ENCODE results near the gene ADORA1. TPM values are rescaled to one million over a fixed set of nuclear protein-coding genes. Genes with fewer than 3 reads are reported as not detected.

ADORA1 gene
- 2.1 TPM for total RNA-seq

DNA sequence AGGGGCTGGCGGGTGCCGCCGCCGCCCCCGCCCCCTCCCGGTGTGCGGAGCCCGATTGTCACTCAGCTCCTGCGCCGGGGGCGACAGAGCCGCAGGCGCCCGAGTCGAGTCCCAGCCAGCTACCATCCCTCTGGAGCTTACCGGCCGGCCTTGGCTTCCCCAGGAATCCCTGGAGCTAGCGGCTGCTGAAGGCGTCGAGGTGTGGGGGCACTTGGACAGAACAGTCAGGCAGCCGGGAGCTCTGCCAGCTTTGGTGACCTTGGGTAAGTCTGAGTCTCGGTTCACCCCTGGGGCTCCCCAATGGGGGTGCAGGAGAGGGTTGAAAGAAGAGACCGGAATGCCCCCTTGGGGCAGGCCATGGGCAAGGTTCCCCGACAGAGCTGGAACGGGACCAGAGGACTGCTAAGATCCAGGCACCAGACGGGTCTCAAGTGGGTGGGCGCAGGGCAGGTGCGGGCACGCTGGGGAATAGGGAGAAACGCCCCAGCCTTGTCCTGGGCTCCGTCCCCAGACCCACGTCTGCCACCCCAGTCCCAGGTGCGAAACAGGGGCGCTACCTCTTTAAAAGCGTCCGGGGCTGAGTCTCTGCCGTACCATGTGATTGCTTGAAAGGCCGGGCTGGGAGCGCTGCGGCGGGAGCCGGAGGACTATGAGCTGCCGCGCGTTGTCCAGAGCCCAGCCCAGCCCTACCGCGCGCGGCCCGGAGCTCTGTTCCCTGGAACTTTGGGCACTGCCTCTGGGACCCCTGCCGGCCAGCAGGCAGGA lies at the start of gene ADORA1:
ADORA1 (plus strand) TSS at position 61 of the 765 bp plus-strand sequence. CDS start 1,116 bp downstream, outside the sequence.
- H3K4me3 ChIP-seq (ENCODE audit: low read length in 3 of 3), result peak within 1 kb of the TSS; percentile 61 to 76 (median 68)
- no peaks in the 10 kb centered on the region for H3K9me3 ChIP-seq (ENCODE audit: control insufficient read depth in 3 of 3, low read length in 3 of 3)
- peaks cover 3 to 14% (median 3%) of the 10 kb centered on the region in 3 donors for H3K27me3 ChIP-seq (ENCODE audit: control insufficient read depth in 3 of 3, insufficient read depth in 3 of 3, low read length in 3 of 3)
- peak within 1 kb of the TSS; percentile 56 for H3K27ac ChIP-seq (ENCODE audit: low read depth, low read length)
- H3K9ac ChIP-seq (ENCODE audit: low read depth in 1 of 3, low read length in 3 of 3), result peak within 1 kb of the TSS; percentile 59 to 85 (median 79)
- H3K4me1 ChIP-seq (ENCODE audit: control insufficient read depth in 3 of 3, insufficient read depth in 3 of 3, low read length in 3 of 3), result peaks cover 35 to 50% (median 46%) of the 10 kb centered on the region in 3 donors
- no peaks in the 10 kb centered on the region for H3K36me3 ChIP-seq (ENCODE audit: control insufficient read depth in 3 of 3, insufficient read depth in 3 of 3, low read length in 3 of 3)

- Histone ChIP-seq H3K27ac (ENCODE audit: low read depth, low read length) (no peak overlapping the region), H3K9me3 (ENCODE audit: control insufficient read depth in 3 of 3, low read length in 3 of 3) (no peaks in the 10 kb centered on the region), H3K9ac (ENCODE audit: low read depth in 1 of 3, low read length in 3 of 3) (no peak overlapping the region), H3K4me1 (ENCODE audit: control insufficient read depth in 3 of 3, insufficient read depth in 3 of 3, low read length in 3 of 3) (peaks cover 36 to 48% (median 46%) of the 10 kb centered on the region in 3 donors), H3K27me3 (ENCODE audit: control insufficient read depth in 3 of 3, insufficient read depth in 3 of 3, low read length in 3 of 3) (peaks cover 0 to 12% (median 0%) of the 10 kb centered on the region in 3 donors), H3K4me3 (ENCODE audit: low read length in 3 of 3) (no peak overlapping the region), H3K36me3 (ENCODE audit: control insufficient read depth in 3 of 3, insufficient read depth in 3 of 3, low read length in 3 of 3) (peaks cover 9 to 15% (median 10%) of the 10 kb centered on the region in 3 donors)
These were observed 49.6 kb upstream of the ADORA1 start for GRCh38 chr1:203077956-203078355.

DNA sequence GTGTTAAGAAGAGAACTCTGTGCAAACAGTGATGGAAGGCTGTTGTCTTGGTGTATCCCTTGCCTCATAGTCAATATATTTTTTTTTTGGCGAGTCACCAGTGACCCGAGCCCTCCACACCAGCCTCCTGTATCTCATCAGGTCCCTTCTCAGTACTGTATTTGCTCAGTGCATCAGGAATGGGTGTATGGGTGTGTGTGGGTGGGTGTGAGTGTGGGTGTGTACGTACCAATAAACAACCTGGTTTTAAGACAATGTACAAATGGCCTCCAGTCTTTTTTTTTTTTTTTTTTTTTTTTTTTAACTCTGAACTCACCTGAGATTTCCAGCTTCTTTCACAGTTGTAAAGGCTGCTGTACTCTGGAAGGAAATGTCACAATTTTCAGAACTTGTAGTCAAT lies 49.0 kb upstream of the ADORA1 start:
- Histone ChIP-seq H3K27ac (ENCODE audit: low read depth, low read length) (no peak overlapping the region), H3K4me1 (ENCODE audit: control insufficient read depth in 3 of 3, insufficient read depth in 3 of 3, low read length in 3 of 3) (peaks cover 36 to 49% (median 43%) of the 10 kb centered on the region in 3 donors), H3K4me3 (ENCODE audit: low read length in 3 of 3) (no peak overlapping the region), H3K36me3 (ENCODE audit: control insufficient read depth in 3 of 3, insufficient read depth in 3 of 3, low read length in 3 of 3) (peaks cover 9 to 18% (median 10%) of the 10 kb centered on the region in 3 donors), H3K27me3 (ENCODE audit: control insufficient read depth in 3 of 3, insufficient read depth in 3 of 3, low read length in 3 of 3) (peaks cover 0 to 12% (median 0%) of the 10 kb centered on the region in 3 donors), H3K9ac (ENCODE audit: low read depth in 1 of 3, low read length in 3 of 3) (no peak overlapping the region), H3K9me3 (ENCODE audit: control insufficient read depth in 3 of 3, low read length in 3 of 3) (no peaks in the 10 kb centered on the region)

- Histone ChIP-seq H3K27me3 (ENCODE audit: control insufficient read depth in 3 of 3, insufficient read depth in 3 of 3, low read length in 3 of 3) (peaks cover 0 to 5% (median 0%) of the 10 kb centered on the region in 3 donors), H3K4me3 (ENCODE audit: low read length in 3 of 3) (no peak overlapping the region), H3K36me3 (ENCODE audit: control insufficient read depth in 3 of 3, insufficient read depth in 3 of 3, low read length in 3 of 3) (peaks cover 13 to 31% (median 22%) of the 10 kb centered on the region in 3 donors), H3K9me3 (ENCODE audit: control insufficient read depth in 3 of 3, low read length in 3 of 3) (no peaks in the 10 kb centered on the region), H3K4me1 (ENCODE audit: control insufficient read depth in 3 of 3, insufficient read depth in 3 of 3, low read length in 3 of 3) (peaks cover 45 to 56% (median 55%) of the 10 kb centered on the region in 3 donors), H3K27ac (ENCODE audit: low read depth, low read length) (no peak overlapping the region), H3K9ac (ENCODE audit: low read depth in 1 of 3, low read length in 3 of 3) (no peak overlapping the region)
These were observed 47.1 kb upstream of the ADORA1 start for GRCh38 chr1:203080456-203080855.

DNA sequence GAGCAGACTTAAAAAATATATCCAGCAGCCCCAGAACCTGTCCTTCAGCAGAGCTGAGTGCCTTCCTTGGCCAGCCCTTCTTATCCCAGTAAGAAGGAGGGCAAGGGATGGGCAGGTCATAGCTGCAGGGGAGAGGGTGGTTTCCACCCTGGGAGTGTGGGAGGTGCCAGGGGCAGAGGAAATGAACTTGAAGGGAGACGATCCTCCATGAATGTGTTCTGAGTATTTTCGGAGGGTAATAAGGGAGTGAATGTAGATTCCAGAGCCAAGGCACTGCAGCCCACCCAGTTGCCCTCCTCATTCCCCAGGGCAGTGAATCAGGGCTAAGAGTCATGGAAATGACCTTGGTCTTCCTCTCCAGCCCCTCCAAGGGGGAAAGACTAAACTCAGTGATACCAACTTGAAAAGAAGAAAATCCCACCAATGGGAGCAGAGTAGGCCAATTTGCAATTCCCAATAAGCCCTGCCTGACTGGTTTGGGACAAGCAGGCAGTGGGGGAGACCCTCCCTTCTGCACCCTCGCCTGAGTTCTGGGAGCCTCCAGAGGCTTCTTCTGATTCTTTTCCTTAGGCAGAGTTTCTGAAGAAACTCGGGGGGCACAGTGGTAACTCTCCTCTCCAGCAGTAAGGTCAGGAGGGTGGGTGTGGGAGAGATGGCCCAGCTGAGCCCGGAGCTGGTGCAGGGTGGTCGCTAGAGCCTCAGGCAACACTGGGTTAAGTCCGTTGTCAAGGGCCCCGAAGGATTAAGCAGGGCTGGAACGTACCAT lies 45.9 kb upstream of the ADORA1 start:
- H3K4me1 ChIP-seq (ENCODE audit: control insufficient read depth in 3 of 3, insufficient read depth in 3 of 3, low read length in 3 of 3), result peaks cover 46 to 55% (median 54%) of the 10 kb centered on the region in 3 donors
- peak overlapping the region; percentile 10 for H3K27ac ChIP-seq (ENCODE audit: low read depth, low read length)
- peak overlapping the region; percentile 10 to 100 (median 99) for H3K9ac ChIP-seq (ENCODE audit: low read depth in 1 of 3, low read length in 3 of 3)
- no peak overlapping the region for H3K4me3 ChIP-seq (ENCODE audit: low read length in 3 of 3)
- H3K36me3 ChIP-seq (ENCODE audit: control insufficient read depth in 3 of 3, insufficient read depth in 3 of 3, low read length in 3 of 3), result peaks cover 13 to 31% (median 22%) of the 10 kb centered on the region in 3 donors
- no peaks in the 10 kb centered on the region for H3K9me3 ChIP-seq (ENCODE audit: control insufficient read depth in 3 of 3, low read length in 3 of 3)
- H3K27me3 ChIP-seq (ENCODE audit: control insufficient read depth in 3 of 3, insufficient read depth in 3 of 3, low read length in 3 of 3), result no peaks in the 10 kb centered on the region

GRCh38 chr1:203082231-203082505 lies 45.4 kb upstream of the ADORA1 start:
- no peaks in the 10 kb centered on the region for H3K9me3 ChIP-seq (ENCODE audit: control insufficient read depth in 3 of 3, low read length in 3 of 3)
- H3K4me1 ChIP-seq (ENCODE audit: control insufficient read depth in 3 of 3, insufficient read depth in 3 of 3, low read length in 3 of 3), result peaks cover 46 to 60% (median 54%) of the 10 kb centered on the region in 3 donors
- peak overlapping the region; percentile 10 to 100 (median 99) for H3K9ac ChIP-seq (ENCODE audit: low read depth in 1 of 3, low read length in 3 of 3)
- peaks cover 13 to 31% (median 22%) of the 10 kb centered on the region in 3 donors for H3K36me3 ChIP-seq (ENCODE audit: control insufficient read depth in 3 of 3, insufficient read depth in 3 of 3, low read length in 3 of 3)
- peak overlapping the region; percentile 49 for H3K27ac ChIP-seq (ENCODE audit: low read depth, low read length)
- H3K27me3 ChIP-seq (ENCODE audit: control insufficient read depth in 3 of 3, insufficient read depth in 3 of 3, low read length in 3 of 3), result no peaks in the 10 kb centered on the region
- H3K4me3 ChIP-seq (ENCODE audit: low read length in 3 of 3), result peak overlapping the region in 1 of 3 donors; percentile 95

GRCh38 chr1:203082571-203083462 lies 44.7 kb upstream of the ADORA1 start:
- Histone ChIP-seq H3K4me3 (ENCODE audit: low read length in 3 of 3) (peak overlapping the region; percentile 70 to 95 (median 94)), H3K27ac (ENCODE audit: low read depth, low read length) (peak overlapping the region; percentile 99), H3K36me3 (ENCODE audit: control insufficient read depth in 3 of 3, insufficient read depth in 3 of 3, low read length in 3 of 3) (peaks cover 13 to 31% (median 22%) of the 10 kb centered on the region in 3 donors), H3K9ac (ENCODE audit: low read depth in 1 of 3, low read length in 3 of 3) (peak overlapping the region; percentile 79 to 100 (median 99)), H3K4me1 (ENCODE audit: control insufficient read depth in 3 of 3, insufficient read depth in 3 of 3, low read length in 3 of 3) (peaks cover 42 to 61% (median 53%) of the 10 kb centered on the region in 3 donors), H3K9me3 (ENCODE audit: control insufficient read depth in 3 of 3, low read length in 3 of 3) (no peaks in the 10 kb centered on the region), H3K27me3 (ENCODE audit: control insufficient read depth in 3 of 3, insufficient read depth in 3 of 3, low read length in 3 of 3) (no peaks in the 10 kb centered on the region)

DNA sequence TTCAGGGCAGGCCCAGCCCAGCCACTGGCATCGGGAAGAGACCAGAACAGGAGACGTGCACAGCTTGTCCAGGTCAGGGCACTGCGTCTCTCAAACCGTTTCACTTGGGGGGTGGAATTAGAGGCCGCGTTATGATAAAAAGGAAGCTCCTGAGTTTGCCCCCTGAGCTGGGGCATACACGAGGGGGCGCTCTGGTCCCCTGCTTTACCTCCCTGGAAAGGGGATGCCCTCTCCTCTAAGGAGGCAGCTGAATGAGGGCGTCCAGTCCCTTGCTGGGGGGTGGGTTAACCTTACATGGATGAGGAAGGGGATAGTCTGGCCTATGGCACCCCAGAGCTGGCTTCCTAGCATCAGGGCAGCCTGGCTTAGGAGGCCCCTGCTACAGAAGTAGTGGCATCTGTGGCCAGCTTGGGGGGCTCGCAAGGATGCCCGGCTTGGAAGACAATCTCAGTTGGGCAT lies 44.0 kb upstream of the ADORA1 start:
- no peaks in the 10 kb centered on the region for H3K9me3 ChIP-seq (ENCODE audit: control insufficient read depth in 3 of 3, low read length in 3 of 3)
- peaks cover 13 to 28% (median 16%) of the 10 kb centered on the region in 3 donors for H3K36me3 ChIP-seq (ENCODE audit: control insufficient read depth in 3 of 3, insufficient read depth in 3 of 3, low read length in 3 of 3)
- peak overlapping the region; percentile 79 to 100 (median 99) for H3K9ac ChIP-seq (ENCODE audit: low read depth in 1 of 3, low read length in 3 of 3)
- peak overlapping the region; percentile 70 to 95 (median 94) for H3K4me3 ChIP-seq (ENCODE audit: low read length in 3 of 3)
- H3K27me3 ChIP-seq (ENCODE audit: control insufficient read depth in 3 of 3, insufficient read depth in 3 of 3, low read length in 3 of 3), result no peaks in the 10 kb centered on the region
- H3K27ac ChIP-seq (ENCODE audit: low read depth, low read length), result peak overlapping the region; percentile 99
- H3K4me1 ChIP-seq (ENCODE audit: control insufficient read depth in 3 of 3, insufficient read depth in 3 of 3, low read length in 3 of 3), result peaks cover 37 to 58% (median 49%) of the 10 kb centered on the region in 3 donors
